Natural killer cell (primary cell): ENCODE measurements around the gene SHC4. TPM values are rescaled to one million over a fixed set of nuclear protein-coding genes. Genes with fewer than 3 reads are reported as not detected.

Source experiments
- ATAC-seq, 3 donors: fragments of 150-1000 bp in 2 of 3; fragments of 200-7000 bp in 1 of 3; cut with Tn5 transposase; 1 replicate in 1 of 3; 2 replicates in 2 of 3; pipeline ENCODE4 v1.10.0; 2021; ENCODE audit warnings: mild to moderate bottlenecking in 2 of 3, moderate library complexity in 2 of 3
- DNase-seq, 2 donors: peaks; one replicate each; pipeline versions ENCODE4 v3.0.0 to v3.0.0-alpha.2; 2013 to 2021; ENCODE audit warnings: mixed read lengths in 1 of 2
- H3K27ac ChIP-seq: one replicate; pipeline ENCODE4 v1.5.1; 2013; ENCODE audit warnings: mild to moderate bottlenecking, low read length
- H3K27me3 ChIP-seq: one replicate; pipeline ENCODE4 v1.6.1; 2013; ENCODE audit warnings: low read length; ENCODE audit not compliant: control insufficient read depth, insufficient read depth
- H3K36me3 ChIP-seq: one replicate; pipeline ENCODE4 v1.6.1; 2013; ENCODE audit warnings: low read length; ENCODE audit not compliant: control insufficient read depth, insufficient read depth
- H3K4me1 ChIP-seq: one replicate; pipeline ENCODE4 v1.6.1; 2013; ENCODE audit warnings: low read length; ENCODE audit not compliant: control insufficient read depth, insufficient read depth
- H3K4me3 ChIP-seq: one replicate; pipeline ENCODE4 v1.5.1; 2013; ENCODE audit warnings: low read length
- H3K9me3 ChIP-seq: one replicate; pipeline ENCODE4 v1.6.1; 2013; ENCODE audit warnings: low read length; ENCODE audit not compliant: control insufficient read depth, insufficient read depth
- H3K27ac Mint-ChIP-seq, 2 donors: one replicate each; pipeline ENCODE4 v1.8.0; 2022; ENCODE audit warnings: mild to moderate bottlenecking in 2 of 2, mixed read lengths in 2 of 2, moderate library complexity in 1 of 2
- H3K27me3 Mint-ChIP-seq, 2 donors: one replicate each; pipeline ENCODE4 v1.8.0; 2022; ENCODE audit warnings: low read depth in 2 of 2, mixed read lengths in 2 of 2
- H3K36me3 Mint-ChIP-seq: one replicate; pipeline ENCODE4 v1.8.0; 2022; ENCODE audit warnings: mixed read lengths
- H3K4me1 Mint-ChIP-seq, 2 donors: one replicate each; pipeline ENCODE4 v1.8.0; 2022; ENCODE audit warnings: mixed read lengths in 2 of 2
- H3K4me3 Mint-ChIP-seq: one replicate; pipeline ENCODE4 v1.8.0; 2022; ENCODE audit warnings: mild to moderate bottlenecking, moderate library complexity, mixed read lengths
- H3K9me3 Mint-ChIP-seq, 2 donors: one replicate each; pipeline ENCODE4 v1.8.0; 2022; ENCODE audit warnings: mixed read lengths in 2 of 2
- WGBS: methylation state at CpG from one replicate; pipeline ENCODE4 v1.1.7; 2013; ENCODE audit warnings: missing lambda C conversion rate; ENCODE audit not compliant: insufficient coverage; 5-methylcytosine and 5-hydroxymethylcytosine counted together
- intact Hi-C: fragments of 100-400 bp; cut with micrococcal nuclease; formaldehyde crosslinking; loops from one replicate; pipeline ENCODE4 v1.14.2; 2022
- total RNA-seq, 4 donors: library from RNA; stranded (reverse); fragments of 120-200 nt in 1 of 4; gene quantifications; one replicate each; pipeline versions ENCODE4 v1.2.3 to v1.2.4, GENCODE V29; 2013 to 2022
- TF ChIP-seq, protein P1 (sequence below): fragments of 200-600 bp; IDR thresholded peaks from one replicate; pipeline ENCODE4 v1.8.0; 2022; ENCODE audit warnings: antibody characterized with exemption

The SHC4 gene
- total RNA-seq, 3 donors from 2014 or later (not counting 1 experiment from before 2014, with no cell fraction given): 0.19 to 0.43 (median 0.20) TPM

DNA sequence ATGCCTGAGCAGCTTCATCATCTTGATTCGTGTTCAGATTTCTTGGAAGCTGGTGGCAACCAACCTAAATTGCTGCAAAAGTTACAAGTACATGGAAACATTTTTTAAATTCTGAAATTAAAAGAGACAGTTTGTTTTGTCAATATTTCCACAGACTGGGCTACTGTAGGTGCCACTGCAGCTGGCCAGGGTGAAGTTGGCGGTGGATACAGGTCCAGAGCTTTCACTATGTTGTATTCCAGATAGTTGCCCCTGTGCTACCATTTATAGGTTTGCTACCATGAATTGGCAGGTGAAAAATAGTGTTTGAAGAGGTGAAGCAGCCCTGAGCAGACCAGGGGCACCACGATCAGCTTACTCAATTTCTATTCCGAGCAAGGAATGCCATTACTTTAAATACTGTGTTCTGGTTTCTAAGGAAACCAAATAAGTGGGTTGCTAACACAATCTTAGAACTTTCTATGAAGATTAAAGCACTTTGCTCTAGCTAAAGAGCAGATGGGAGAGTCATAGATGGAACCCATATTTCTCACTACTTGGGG, 21.2 kb upstream of the SHC4 start:
- H3K27ac Mint-ChIP-seq: no peak overlapping the region
- no peaks in the 10 kb centered on the region for H3K4me1 ChIP-seq
- TF ChIP-seq, protein P1, sequence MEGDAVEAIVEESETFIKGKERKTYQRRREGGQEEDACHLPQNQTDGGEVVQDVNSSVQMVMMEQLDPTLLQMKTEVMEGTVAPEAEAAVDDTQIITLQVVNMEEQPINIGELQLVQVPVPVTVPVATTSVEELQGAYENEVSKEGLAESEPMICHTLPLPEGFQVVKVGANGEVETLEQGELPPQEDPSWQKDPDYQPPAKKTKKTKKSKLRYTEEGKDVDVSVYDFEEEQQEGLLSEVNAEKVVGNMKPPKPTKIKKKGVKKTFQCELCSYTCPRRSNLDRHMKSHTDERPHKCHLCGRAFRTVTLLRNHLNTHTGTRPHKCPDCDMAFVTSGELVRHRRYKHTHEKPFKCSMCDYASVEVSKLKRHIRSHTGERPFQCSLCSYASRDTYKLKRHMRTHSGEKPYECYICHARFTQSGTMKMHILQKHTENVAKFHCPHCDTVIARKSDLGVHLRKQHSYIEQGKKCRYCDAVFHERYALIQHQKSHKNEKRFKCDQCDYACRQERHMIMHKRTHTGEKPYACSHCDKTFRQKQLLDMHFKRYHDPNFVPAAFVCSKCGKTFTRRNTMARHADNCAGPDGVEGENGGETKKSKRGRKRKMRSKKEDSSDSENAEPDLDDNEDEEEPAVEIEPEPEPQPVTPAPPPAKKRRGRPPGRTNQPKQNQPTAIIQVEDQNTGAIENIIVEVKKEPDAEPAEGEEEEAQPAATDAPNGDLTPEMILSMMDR: no peak
- 96% methylated on average over 4 of the region's 4 CpGs for WGBS
- peaks cover 4% of the 10 kb centered on the region for H3K27me3 ChIP-seq
- H3K27ac ChIP-seq: no peak overlapping the region
- H3K4me3 Mint-ChIP-seq: no peak overlapping the region
- no peaks in the 10 kb centered on the region for H3K36me3 Mint-ChIP-seq
- DNase-seq (no peak), ATAC-seq (no peak)
- H3K27me3 Mint-ChIP-seq: peaks cover 11 to 19% of the 10 kb centered on the region in 2 donors
- no peak overlapping the region for H3K4me3 ChIP-seq
- no peaks in the 10 kb centered on the region for H3K9me3 Mint-ChIP-seq
- no peaks in the 10 kb centered on the region for H3K9me3 ChIP-seq
- H3K4me1 Mint-ChIP-seq: no peaks in the 10 kb centered on the region
- no peaks in the 10 kb centered on the region for H3K36me3 ChIP-seq
- intact Hi-C loops: no loop called here

DNA sequence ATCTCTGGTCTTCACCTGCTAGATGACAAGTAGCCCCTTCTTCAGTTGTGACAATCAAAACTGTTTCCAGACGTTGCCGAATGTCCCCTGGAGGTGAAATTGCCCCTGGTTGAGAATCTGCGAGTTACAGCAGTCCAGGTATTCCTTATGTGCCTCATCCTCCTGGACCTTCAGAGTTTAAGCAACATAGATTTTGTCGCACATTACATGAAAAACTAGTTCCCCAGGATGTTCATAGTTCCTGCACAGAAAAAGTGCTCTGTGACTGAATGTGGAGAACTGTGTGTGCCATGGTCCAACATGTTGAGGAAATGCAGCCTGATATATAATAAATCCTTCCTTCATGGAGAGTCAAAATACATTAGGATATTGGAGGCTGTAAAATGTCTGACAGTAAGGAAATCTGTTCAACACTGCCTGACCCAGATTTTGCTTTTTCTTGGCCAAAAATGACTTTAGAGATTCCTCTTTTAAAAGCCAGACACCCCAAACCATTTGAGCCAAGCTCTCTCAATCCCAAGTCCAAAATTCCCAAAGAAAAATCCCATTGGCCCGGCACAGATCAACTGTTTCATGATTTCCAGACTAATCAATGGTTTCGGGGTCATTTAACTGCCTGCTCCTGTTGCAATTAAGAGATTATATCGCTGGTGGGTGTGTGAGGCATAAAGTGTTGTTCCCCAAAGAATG, 20.4 kb upstream of the SHC4 start:
- no peak overlapping the region for H3K27ac Mint-ChIP-seq
- Histone ChIP-seq H3K27me3 (peaks cover 4% of the 10 kb centered on the region), H3K36me3 (no peaks in the 10 kb centered on the region), H3K4me1 (no peaks in the 10 kb centered on the region), H3K27ac (no peak overlapping the region), H3K9me3 (no peaks in the 10 kb centered on the region), H3K4me3 (no peak overlapping the region)
- 93% methylated on average over 5 of the region's 7 CpGs for WGBS
- TF ChIP-seq, protein P1: no peak
- peaks cover 14 to 25% of the 10 kb centered on the region in 2 donors for H3K27me3 Mint-ChIP-seq
- no peaks in the 10 kb centered on the region for H3K36me3 Mint-ChIP-seq
- H3K4me3 Mint-ChIP-seq: no peak overlapping the region
- H3K9me3 Mint-ChIP-seq: no peaks in the 10 kb centered on the region
- H3K4me1 Mint-ChIP-seq: no peaks in the 10 kb centered on the region
- ATAC-seq (no peak), DNase-seq (no peak)
- intact Hi-C loops: no loop called here

DNA sequence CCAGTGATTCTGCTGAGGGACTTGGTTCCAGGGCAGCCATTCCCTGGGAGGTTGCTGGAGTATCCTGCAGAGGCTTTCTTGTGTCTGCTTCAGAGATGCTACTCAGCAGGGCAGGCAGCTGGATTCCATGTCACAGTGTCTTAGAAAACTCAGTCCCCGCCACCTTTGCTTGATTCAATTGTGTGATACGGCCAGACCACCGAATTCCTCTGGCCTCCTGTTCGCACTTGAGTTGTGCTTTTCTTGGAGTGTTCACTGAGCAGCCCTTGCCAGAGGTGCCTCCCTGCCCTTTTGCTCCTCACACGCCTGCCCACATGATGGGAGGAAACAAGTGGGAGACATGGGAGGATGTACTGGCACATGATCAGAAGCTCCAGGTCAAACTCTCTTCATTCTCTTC, 19.6 kb upstream of the SHC4 start:
- no peaks in the 10 kb centered on the region for H3K36me3 ChIP-seq
- TF ChIP-seq, protein P1: no peak
- 97% methylated on average over 5 of the region's 5 CpGs for WGBS

More for the DNA sequence above, 19.6 kb upstream of the SHC4 start:
- Mint-ChIP-seq H3K4me1 (no peaks in the 10 kb centered on the region), H3K36me3 (no peaks in the 10 kb centered on the region), H3K9me3 (no peaks in the 10 kb centered on the region), H3K27me3 (peaks cover 14 to 25% of the 10 kb centered on the region in 2 donors), H3K27ac (no peak overlapping the region), H3K4me3 (no peak overlapping the region)
- Histone ChIP-seq H3K9me3 (no peaks in the 10 kb centered on the region), H3K4me3 (no peak overlapping the region), H3K27me3 (peaks cover 4% of the 10 kb centered on the region), H3K27ac (no peak overlapping the region), H3K4me1 (no peaks in the 10 kb centered on the region)
- DNase-seq (no peak), ATAC-seq (no peak)
- intact Hi-C loops: no loop called here
